Retinal pigment epithelial cell (primary cell): ENCODE measurements around the gene NFATC2IP.

Experiments
- DNase-seq: peaks from one replicate; pipeline ENCODE4 v3.0.0-alpha.2; 2010; ENCODE audit warnings: low read depth
- H3K4me3 ChIP-seq: 2 replicates; pipeline ENCODE4 v1.5.1; 2011; ENCODE audit warnings: mild to moderate bottlenecking, low read length, control low read depth, moderate library complexity
- TF ChIP-seq, protein P1 (sequence below): conservative IDR thresholded peaks from 2 replicates; pipeline ENCODE4 v1.5.1; 2011; ENCODE audit warnings: low read depth, low read length, control low read depth, inconsistent platforms

NFATC2IP gene

DNA sequence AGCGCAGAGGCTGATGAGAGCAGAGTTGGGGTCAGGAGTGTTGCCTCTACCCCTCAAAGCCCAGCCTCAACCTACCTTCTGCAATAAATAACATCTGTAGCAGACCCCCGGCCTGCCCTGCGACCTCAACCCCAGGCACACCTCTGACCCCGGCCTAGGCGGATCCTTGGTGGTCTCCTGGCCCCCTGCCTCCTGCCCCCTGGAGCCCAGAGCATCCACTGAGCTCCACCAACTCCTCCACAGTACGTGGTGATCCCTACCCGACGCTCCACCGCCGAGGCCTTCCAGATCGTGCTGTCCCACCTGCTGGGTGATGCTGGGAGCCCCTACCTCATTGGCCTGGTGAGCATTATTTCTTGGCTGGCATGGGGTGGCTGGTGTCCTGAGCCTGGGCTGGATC lies 32.2 kb downstream of the NFATC2IP start:
- TF ChIP-seq, protein P1, sequence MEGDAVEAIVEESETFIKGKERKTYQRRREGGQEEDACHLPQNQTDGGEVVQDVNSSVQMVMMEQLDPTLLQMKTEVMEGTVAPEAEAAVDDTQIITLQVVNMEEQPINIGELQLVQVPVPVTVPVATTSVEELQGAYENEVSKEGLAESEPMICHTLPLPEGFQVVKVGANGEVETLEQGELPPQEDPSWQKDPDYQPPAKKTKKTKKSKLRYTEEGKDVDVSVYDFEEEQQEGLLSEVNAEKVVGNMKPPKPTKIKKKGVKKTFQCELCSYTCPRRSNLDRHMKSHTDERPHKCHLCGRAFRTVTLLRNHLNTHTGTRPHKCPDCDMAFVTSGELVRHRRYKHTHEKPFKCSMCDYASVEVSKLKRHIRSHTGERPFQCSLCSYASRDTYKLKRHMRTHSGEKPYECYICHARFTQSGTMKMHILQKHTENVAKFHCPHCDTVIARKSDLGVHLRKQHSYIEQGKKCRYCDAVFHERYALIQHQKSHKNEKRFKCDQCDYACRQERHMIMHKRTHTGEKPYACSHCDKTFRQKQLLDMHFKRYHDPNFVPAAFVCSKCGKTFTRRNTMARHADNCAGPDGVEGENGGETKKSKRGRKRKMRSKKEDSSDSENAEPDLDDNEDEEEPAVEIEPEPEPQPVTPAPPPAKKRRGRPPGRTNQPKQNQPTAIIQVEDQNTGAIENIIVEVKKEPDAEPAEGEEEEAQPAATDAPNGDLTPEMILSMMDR = no peak
- DNase-seq = no peak
- H3K4me3 ChIP-seq = no peak overlapping the region

DNA sequence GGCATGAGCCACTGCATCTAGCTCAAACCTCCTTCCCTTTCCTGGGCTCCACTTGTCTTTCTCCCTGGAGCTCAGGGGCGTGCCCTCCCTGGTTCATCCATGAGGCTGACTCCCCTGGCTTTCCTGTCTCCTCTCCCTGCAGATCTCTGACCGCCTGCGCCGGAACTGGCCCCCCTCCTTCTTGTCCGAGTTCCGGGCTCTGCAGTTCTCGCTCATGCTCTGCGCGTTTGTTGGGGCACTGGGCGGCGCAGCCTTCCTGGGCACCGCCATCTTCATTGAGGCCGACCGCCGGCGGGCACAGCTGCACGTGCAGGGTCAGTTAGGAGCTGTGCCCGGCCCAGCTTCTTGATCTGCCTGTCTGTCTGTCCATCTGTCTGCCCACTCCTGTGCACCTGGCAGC lies 32.9 kb downstream of the NFATC2IP start:
- TF ChIP-seq, protein P1 = no peak
- no peak overlapping the region for H3K4me3 ChIP-seq
- DNase-seq = no peak

DNA sequence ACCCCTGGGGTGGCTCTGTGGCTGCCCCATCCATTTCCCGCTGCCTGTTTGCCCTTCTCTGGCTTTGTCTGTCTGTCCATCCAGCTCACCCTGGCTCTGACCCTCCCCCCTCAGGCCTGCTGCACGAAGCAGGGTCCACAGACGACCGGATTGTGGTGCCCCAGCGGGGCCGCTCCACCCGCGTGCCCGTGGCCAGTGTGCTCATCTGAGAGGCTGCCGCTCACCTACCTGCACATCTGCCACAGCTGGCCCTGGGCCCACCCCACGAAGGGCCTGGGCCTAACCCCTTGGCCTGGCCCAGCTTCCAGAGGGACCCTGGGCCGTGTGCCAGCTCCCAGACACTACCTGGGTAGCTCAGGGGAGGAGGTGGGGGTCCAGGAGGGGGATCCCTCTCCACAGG lies 33.4 kb downstream of the NFATC2IP start:
- no peak overlapping the region for H3K4me3 ChIP-seq
- no peak for DNase-seq
- TF ChIP-seq, protein P1 = no peak

DNA sequence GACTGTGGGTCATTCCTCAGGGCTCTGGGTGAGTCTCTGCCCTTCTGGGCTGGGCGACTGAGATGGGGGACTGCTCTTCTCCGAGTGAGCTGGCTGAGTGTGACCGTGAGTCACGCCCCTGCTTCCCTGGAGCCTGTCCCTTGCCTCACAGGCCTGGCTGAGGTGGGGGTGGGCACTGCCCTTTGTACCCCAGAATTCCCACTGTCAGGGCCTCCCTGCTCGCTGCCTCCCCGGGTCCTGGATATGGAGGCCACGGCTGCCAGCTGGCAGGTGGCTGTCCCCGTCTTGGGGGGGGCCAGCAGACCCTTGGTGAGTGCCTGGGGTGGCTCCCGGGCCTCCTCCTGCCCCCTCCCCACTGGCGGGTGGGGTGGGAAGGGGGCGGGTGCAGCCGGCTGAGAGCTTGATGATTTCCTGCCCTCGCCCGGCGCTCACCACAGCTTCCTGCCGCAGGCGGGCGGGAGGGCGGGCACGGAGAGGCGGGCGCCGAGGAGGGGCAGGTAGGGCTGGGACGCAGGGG lies 33.9 kb downstream of the NFATC2IP start, which contains the start of gene LAT:
TSS of gene LAT (plus strand) at position 434 of the 517 bp plus-strand sequence. CDS start 366 bp downstream, outside the sequence.
- TF ChIP-seq, protein P1 = no peak
- H3K4me3 ChIP-seq = no peak within 1 kb of the TSS
- DNase-seq = no peak

DNA sequence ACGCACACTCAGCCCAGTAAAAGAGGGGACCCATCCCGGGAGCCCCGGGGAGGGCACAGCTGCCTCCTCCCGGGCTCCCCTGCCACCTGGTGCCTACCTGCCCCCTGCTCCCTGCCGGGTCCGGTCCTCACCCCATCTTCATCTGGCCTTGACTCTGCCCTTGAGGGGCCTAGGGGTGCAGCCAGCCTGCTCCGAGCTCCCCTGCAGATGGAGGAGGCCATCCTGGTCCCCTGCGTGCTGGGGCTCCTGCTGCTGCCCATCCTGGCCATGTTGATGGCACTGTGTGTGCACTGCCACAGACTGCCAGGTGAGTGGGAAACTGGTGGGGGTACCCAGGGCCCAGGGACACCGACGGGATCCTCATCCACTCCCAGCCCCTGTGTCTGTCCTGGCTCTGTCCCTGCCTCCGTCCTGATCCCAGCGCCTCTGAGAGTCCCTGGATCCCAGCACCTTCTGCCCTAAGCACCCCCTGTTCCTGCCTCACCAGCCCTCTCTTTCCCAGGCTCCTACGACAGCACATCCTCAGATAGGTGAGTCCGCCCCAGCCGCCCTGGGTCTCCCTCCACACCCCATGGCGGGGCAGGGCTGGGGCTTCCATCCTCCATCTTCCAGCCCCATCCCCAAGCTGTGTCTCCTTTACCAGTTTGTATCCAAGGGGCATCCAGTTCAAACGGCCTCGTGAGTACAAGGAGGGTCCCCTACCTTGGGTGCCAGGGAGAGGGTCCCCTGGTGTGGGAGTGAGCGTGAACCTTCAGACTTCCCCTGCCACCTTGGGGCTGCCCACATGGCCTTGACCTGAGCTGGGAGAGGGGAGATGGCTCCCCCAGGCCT lies 34.7 kb downstream of the NFATC2IP start:
- DNase-seq = no peak
- H3K4me3 ChIP-seq = no peak overlapping the region
- TF ChIP-seq, protein P1 = no peak

DNA sequence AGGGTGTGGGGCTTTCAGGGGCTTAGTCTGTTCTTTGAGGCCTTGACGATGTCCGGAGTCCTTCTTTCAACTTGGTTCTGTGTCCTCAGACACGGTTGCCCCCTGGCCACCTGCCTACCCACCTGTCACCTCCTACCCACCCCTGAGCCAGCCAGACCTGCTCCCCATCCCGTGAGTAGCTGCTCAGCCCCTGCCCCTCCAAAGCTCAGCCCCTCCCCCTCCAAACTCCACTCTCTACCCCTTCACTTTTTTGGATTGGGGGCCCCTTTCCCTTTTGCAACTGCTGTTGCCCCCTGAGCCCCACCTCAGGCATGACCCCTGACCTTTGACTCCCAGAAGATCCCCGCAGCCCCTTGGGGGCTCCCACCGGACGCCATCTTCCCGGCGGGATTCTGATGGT lies 35.3 kb downstream of the NFATC2IP start:
- TF ChIP-seq, protein P1 = no peak
- DNase-seq = no peak
- H3K4me3 ChIP-seq = no peak overlapping the region

DNA sequence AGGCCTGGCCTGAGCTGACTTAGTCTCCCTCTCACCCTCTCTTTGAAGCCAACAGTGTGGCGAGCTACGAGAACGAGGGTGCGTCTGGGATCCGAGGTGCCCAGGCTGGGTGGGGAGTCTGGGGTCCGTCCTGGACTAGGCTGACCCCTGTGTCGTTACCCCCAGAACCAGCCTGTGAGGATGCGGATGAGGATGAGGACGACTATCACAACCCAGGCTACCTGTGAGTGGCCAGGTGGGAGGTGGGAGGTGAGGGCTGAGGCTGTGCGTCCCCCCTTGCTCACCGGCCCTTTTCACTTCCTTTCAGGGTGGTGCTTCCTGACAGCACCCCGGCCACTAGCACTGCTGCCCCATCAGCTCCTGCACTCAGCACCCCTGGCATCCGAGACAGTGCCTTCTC lies 35.8 kb downstream of the NFATC2IP start:
- TF ChIP-seq, protein P1 = no peak
- DNase-seq = no peak
- H3K4me3 ChIP-seq = no peak overlapping the region
